Activated T-cell treated with anti-CD3 and anti-CD28 coated beads for 4 hours (primary cell): ENCODE data around the gene CWF19L2.

Experiments
- DNase-seq: peaks from one replicate; pipeline ENCODE4 v3.0.0-alpha.2; 2020

CWF19L2 gene

GRCh38 chr11:107282195-107282594, 175.4 kb downstream of the CWF19L2 start:
- DNase-seq: no peak
